Thoracic aorta (tissue), 2 donors: Measurements from ENCODE around the gene TMX4. TPM values are rescaled to one million over a fixed set of nuclear protein-coding genes. Genes with fewer than 3 reads are reported as not detected.

Experiments used
- ATAC-seq: fragments of 150-250 bp; one replicate; pipeline ENCODE4 v1.8.0; 2017; ENCODE audit warnings: low read depth; ENCODE audit not compliant: insufficient number of reproducible peaks, low FRiP score
- DNase-seq: peaks from one replicate; pipeline ENCODE4 v3.0.0-alpha.2; 2020; ENCODE audit warnings: low spot score
- H3K27ac ChIP-seq, 2 donors: fragments of 200-600 bp; sonication (generic); 1 replicate in 1 of 2; 2 replicates in 1 of 2; pipeline ENCODE4 v1.5.1; 2016; ENCODE audit warnings: mild to moderate bottlenecking in 2 of 2, moderate library complexity in 2 of 2
- H3K27me3 ChIP-seq: fragments of 200-600 bp; sonication (generic); replicated peaks from 2 replicates; pipeline ENCODE4 v1.6.0; 2016; ENCODE audit warnings: mild to moderate bottlenecking; ENCODE audit not compliant: insufficient read depth
- H3K36me3 ChIP-seq: fragments of 200-600 bp; sonication (generic); one replicate; pipeline ENCODE4 v1.5.1; 2016
- H3K4me1 ChIP-seq, 2 donors: fragments of 200-600 bp; sonication (generic); 1 replicate in 1 of 2; 2 replicates in 1 of 2; pipeline versions ENCODE4 v1.5.1 to v1.6.0; 2016; ENCODE audit warnings: low read depth in 2 of 2, mild to moderate bottlenecking in 1 of 2; ENCODE audit not compliant: control insufficient read depth in 1 of 2
- H3K4me3 ChIP-seq: fragments of 200-600 bp; sonication (generic); 2 replicates; pipeline ENCODE4 v1.5.1; 2016; ENCODE audit warnings: mild to moderate bottlenecking
- H3K9me3 ChIP-seq: fragments of 200-600 bp; sonication (generic); 2 replicates; pipeline ENCODE4 v1.5.1; 2016
- total RNA-seq, 2 donors: library from RNA; depleted of rRNA; stranded (reverse); fragments of >200 nt; gene quantifications; one replicate each; pipeline versions ENCODE4 v1.1.0 to v1.2.3, GENCODE V29; 2016
- TF ChIP-seq, protein P1 (sequence below): fragments of 200-600 bp; sonication (generic); IDR thresholded peaks from one replicate; pipeline ENCODE4 v1.5.1; 2019; ENCODE audit warnings: antibody characterized with exemption

Gene TMX4
- total RNA-seq, 2 donors from 2014 or later = 39.9 to 53.5 TPM

DNA sequence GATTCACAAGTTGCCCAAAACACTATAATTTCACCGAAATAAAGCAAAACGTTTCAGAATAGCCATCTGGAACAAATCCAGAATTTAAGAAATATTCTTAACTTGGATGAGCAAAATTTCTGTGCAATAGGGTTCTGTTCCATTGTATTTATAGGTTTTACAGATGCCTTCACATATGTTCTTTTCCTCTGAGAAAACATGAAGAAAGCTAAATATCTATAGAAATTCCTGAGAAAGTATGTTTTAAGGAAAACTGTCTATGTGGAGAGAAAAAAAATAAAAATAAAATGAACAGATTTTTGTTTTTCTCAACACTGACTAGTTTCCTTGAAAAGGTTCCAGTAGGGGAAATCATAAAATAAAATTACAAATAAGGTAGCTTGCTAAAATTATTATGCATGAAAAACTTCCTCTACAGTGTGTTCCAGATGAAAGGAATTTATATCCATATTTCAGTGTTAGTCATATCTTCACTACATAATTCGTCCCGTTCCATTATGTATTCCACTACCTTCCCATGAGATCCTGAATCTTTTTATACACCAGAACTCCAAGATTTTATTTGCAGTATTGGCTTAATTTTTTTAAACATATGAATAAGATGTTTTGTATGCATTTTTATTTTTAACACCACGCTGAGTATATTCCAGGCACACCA lies 42.4 kb upstream of the TMX4 start:
- Histone ChIP-seq H3K27me3 (no peaks in the 10 kb centered on the region), H3K4me3 (no peak overlapping the region), H3K4me1 (no peaks in the 10 kb centered on the region), H3K9me3 (no peaks in the 10 kb centered on the region), H3K27ac (no peak overlapping the region), H3K36me3 (no peaks in the 10 kb centered on the region)
- ATAC-seq (no peak), DNase-seq (no peak)
- TF ChIP-seq, protein P1, sequence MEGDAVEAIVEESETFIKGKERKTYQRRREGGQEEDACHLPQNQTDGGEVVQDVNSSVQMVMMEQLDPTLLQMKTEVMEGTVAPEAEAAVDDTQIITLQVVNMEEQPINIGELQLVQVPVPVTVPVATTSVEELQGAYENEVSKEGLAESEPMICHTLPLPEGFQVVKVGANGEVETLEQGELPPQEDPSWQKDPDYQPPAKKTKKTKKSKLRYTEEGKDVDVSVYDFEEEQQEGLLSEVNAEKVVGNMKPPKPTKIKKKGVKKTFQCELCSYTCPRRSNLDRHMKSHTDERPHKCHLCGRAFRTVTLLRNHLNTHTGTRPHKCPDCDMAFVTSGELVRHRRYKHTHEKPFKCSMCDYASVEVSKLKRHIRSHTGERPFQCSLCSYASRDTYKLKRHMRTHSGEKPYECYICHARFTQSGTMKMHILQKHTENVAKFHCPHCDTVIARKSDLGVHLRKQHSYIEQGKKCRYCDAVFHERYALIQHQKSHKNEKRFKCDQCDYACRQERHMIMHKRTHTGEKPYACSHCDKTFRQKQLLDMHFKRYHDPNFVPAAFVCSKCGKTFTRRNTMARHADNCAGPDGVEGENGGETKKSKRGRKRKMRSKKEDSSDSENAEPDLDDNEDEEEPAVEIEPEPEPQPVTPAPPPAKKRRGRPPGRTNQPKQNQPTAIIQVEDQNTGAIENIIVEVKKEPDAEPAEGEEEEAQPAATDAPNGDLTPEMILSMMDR = no peak

DNA sequence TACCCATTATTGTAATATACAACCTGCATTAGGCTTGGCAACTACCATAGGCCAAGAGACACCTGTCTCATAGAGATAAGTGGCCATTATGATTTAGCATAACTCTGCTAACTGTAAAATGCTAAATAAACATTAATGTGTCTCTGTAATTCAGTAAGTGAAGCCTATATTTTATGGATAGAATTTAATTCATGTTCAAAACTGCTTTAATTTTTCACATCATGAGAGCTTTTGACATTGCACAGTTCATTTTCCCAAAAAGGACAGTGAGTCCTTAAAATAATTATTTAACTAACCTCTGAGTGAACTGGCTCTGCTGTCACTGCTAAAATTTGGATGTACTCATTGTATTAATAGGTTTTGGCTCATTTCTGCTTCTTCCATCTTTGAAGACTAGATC lies 41.4 kb upstream of the TMX4 start:
- H3K4me3 ChIP-seq = no peak overlapping the region
- H3K9me3 ChIP-seq = no peaks in the 10 kb centered on the region
- H3K27me3 ChIP-seq = no peaks in the 10 kb centered on the region
- H3K27ac ChIP-seq = no peak overlapping the region
- TF ChIP-seq, protein P1 = no peak
- ATAC-seq (no peak), DNase-seq (no peak)
- H3K36me3 ChIP-seq = no peaks in the 10 kb centered on the region
- no peaks in the 10 kb centered on the region for H3K4me1 ChIP-seq

DNA sequence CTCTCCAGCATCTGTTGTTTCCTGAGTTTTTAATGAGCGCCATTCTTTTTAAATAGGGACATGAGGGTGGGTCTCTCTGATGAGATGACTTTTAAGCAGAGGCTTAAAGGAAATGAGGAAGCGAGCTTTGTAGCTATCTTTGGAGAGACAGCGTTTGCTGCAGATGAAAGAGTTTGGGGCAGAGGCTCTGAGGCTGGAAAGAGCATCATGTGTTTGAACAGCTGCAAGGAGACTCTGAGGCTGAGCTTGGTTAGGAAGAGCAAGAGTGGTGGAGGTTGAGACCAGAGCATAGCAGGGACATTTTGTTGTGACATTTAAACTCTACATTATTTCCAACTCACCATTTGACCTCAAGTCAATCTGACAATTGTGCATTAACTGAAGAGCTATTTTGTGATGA lies 38.3 kb upstream of the TMX4 start:
- Histone ChIP-seq H3K4me3 (no peak overlapping the region), H3K27me3 (no peaks in the 10 kb centered on the region), H3K9me3 (no peaks in the 10 kb centered on the region), H3K27ac (no peak overlapping the region), H3K4me1 (no peaks in the 10 kb centered on the region), H3K36me3 (no peaks in the 10 kb centered on the region)
- no peak for DNase-seq
- TF ChIP-seq, protein P1 = no peak
- no peak for ATAC-seq

DNA sequence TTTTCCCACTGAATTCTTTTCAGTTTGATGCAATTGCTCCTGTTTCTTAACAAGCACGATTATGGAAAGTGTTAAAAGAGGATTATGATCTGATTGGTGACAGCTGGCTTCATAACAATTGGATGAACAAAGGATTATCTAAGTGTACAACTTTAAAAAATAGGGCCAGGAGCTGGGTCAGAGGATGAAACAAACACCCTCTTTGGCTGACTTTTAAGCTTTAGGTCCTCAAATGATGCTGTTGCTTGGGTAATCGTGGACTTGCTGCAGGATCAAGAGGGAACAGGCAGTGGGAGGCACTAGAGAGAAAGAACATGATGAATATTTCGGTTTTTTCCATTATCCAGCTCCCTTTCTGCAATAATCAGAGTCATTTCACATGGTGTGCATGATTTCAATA lies 35.5 kb upstream of the TMX4 start:
- H3K4me1 ChIP-seq = no peaks in the 10 kb centered on the region
- no peak overlapping the region for H3K27ac ChIP-seq
- H3K4me3 ChIP-seq = no peak overlapping the region
- TF ChIP-seq, protein P1 = no peak
- no peak for ATAC-seq
- no peaks in the 10 kb centered on the region for H3K9me3 ChIP-seq
- DNase-seq = no peak
- H3K27me3 ChIP-seq = no peaks in the 10 kb centered on the region
- H3K36me3 ChIP-seq = no peaks in the 10 kb centered on the region

DNA sequence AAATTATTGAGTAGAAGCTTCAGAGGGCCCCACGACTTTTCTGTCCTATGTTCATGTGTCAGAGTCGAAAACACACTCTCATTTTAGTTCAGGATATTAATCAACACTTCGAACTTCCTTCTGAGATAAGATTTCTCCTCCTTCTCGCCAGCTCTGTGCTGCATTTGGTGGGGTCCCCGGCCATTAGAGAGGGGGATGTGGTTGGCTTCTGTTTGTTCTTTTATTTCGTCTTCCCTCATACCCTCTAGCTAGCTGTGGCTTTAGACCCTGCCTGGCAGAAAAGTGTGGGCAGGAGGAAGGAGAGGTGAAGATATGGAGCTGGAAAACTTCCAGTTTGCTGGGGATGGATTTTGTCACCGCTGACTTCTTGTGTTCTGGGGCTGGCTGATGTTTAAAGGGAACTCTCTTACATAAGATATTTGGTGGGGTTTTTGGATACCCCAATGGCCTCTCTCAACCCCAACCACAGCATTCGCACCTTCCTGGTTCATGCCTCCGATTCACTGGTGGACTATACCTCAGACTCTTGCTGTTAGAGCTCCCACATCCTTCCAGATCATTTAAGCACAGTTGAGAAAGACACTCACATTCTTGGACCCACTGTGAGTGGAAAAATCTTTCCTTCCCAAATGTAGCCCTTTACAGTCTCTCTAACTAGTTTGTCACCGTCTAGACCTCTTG lies 30.7 kb upstream of the TMX4 start:
- no peak overlapping the region for H3K27ac ChIP-seq
- no peaks in the 10 kb centered on the region for H3K4me1 ChIP-seq
- TF ChIP-seq, protein P1 = no peak
- no peaks in the 10 kb centered on the region for H3K36me3 ChIP-seq
- DNase-seq = no peak
- no peak overlapping the region for H3K4me3 ChIP-seq
- H3K9me3 ChIP-seq = no peaks in the 10 kb centered on the region
- no peak for ATAC-seq
- H3K27me3 ChIP-seq = no peaks in the 10 kb centered on the region
